GM19397 (cell line): Measurements from ENCODE around the gene RPS15.

ENCODE experiments used
- ATAC-seq: cut with Tn5 transposase; IDR thresholded peaks from one replicate; pipeline ENCODE4 v1.9.1; 2021; ENCODE audit warnings: mild to moderate bottlenecking, moderate library complexity; ENCODE audit not compliant: unreplicated experiment

The RPS15 gene

DNA sequence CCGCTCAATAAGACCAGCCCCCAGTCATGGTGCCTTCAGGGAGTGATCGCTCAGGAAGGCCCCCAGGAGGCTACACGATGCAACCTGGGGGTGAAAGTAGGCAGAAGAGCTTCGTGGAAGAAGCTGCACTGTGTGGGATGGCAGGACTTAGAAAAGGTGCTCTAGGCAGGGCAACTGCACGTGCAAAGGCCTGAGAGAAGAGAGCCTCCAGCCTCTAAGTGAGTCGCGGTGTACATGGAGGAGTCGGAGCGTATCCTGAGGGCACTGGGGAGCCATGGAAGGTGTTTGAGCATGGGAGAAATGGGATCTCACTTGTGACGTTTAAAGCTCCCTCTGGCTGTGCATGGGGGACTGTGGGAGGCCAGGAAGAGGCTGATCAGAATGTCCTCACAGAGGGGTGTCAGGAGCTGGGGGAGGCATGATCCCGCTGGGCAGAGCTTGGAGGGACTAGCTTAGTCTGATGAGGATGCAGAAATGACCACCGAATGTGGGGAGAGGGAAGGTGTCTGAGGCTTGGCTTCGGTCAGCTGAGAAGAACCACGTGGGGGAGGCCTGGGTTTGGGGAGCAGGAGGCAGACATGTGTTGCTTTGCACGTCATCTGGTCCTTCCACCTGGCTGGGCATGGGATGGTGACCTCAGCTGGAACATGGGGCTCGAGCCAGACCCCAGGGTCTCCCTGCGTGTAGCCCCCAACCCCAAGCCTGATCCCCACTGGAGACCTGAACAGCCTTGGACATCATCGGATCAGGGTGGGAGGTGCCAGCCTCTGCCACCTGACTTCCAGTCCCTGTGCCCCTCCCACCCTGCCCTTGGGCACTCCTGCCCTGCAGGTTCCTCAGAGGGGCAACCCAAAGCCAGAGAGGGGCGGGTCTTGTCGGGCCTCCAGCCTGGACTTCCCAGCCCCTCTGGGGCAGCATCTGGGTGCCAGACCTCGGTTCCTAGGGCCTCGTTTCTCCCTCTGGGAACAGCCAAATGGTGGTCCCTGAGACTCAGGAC is 12.8 kb downstream of the RPS15 start:
- ATAC-seq: no peak

GRCh38 chr19:1451916-1452801 is 14.0 kb downstream of the RPS15 start:
- no peak for ATAC-seq

DNA sequence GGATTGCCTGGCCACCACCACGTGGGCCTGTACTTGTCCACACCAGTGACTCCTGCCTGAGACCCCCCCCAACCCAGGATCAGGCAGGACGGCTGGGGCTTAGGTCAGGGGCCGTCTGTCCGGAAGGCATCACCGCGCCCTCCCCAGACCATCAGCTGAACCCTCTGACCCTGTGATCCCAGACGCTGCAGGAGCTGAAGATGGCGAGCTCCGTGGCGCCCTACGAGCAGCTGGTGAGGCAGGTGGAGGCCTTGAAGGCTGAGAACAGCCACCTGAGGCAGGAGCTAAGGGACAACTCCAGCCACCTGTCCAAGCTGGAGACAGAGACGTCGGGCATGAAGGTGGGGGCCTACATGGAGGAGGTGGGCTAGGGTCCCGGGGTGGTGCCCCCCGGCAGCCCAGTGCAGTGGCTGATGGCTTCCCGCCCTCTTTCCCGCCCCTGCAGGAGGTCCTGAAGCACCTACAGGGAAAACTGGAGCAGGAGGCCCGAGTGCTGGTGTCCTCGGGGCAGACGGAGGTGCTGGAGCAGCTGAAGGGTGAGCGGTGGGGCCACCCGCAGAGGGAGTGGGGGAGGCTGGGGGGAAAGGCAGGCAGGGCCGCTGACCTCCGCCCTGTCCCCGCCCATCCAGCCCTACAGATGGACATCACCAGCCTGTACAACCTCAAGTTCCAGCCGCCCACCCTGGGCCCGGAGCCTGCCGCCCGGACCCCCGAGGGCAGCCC is 14.8 kb downstream of the RPS15 start:
- ATAC-seq: no peak

- no peak for ATAC-seq
Measured at GRCh38 chr19:1453525-1454364, 15.5 kb downstream of the RPS15 start.

DNA sequence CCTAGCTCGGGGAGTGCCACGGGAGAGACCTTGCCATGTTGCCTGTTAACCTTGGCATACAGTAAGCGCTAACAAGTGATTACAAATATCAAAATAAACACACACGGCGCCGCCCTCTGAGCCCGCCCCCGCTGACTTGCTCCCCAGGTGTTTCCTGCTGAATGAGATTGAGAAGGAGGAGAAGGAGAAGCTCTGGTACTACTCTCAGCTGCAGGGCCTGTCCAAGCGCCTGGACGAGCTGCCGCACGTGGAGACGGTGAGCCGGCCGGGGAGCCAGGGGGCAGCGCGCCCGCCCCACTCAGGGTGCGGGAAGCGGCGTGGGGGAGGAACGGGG is 16.8 kb downstream of the RPS15 start:
- no peak for ATAC-seq

GRCh38 chr19:1455336-1456120 is 17.3 kb downstream of the RPS15 start:
- no peak for ATAC-seq

GRCh38 chr19:1456121-1456900 is 18.1 kb downstream of the RPS15 start:
- no peak for ATAC-seq

DNA sequence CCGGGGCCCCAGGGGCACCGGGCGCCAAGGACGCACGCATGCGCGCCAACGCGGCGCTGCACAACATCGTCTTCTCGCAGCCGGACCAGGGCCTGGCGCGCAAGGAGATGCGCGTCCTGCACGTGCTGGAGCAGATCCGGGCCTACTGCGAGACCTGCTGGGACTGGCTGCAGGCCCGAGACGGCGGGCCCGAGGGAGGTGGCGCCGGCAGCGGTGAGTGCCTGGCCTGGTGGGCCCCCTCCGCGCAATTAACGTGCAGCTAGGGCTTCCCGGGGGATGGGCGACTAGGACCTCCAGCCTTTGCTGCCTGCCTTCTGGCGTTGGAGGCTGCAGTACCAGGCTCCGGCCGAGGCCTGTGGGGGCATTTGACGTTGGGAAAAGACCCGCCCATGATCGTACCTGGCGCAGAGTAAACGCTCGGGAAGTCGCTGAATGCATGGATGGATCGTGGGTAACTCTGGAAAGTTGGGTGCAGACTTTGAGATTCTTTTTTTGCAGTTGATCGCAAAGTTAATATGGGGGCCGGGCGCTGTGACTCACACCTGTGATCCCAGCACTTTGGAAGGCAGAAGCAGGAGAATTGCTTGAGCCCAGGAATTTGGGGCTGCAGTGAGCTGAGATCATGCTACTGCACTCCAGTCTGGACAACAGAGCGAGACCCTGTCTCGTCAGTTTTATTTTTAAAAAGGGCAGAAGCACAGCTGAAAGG is 19.0 kb downstream of the RPS15 start:
- ATAC-seq: no peak

DNA sequence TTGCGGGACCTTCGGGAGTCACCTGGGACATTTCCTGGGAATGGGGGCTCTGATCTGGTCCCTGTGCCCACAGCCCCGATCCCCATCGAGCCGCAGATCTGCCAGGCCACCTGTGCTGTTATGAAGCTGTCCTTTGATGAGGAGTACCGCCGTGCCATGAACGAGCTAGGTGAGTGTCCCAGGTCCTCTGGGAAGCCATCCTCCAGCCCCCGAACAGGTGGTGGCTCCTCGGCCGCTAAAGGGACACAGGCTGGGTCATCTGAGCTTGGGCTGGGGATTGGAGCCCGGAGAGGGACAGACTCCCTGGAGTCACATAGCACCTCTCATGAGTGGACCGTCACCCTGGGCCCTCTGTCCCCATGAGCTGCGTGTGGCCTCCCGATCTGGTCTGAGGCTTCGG is 19.7 kb downstream of the RPS15 start:
- no peak for ATAC-seq

DNA sequence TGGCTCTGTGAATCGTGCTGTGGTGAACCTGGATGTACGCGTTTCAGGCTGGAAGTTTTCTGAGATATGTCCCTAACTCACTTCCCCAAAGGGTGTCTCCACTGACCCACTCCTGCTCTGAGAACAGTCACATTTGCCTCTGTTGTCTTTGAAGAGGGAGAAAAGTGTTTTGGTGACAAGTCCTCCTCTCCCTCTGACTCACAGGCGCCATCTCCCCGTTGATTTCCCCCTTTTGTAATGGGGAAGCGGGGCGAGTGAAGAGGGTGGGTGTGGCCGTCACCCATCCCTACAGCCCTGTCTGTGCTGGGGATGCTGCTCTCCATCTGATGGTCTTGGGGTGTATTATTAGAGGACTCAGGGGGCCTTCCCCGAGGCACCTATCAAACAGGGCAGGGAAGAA is 21.3 kb downstream of the RPS15 start:
- ATAC-seq: no peak

DNA sequence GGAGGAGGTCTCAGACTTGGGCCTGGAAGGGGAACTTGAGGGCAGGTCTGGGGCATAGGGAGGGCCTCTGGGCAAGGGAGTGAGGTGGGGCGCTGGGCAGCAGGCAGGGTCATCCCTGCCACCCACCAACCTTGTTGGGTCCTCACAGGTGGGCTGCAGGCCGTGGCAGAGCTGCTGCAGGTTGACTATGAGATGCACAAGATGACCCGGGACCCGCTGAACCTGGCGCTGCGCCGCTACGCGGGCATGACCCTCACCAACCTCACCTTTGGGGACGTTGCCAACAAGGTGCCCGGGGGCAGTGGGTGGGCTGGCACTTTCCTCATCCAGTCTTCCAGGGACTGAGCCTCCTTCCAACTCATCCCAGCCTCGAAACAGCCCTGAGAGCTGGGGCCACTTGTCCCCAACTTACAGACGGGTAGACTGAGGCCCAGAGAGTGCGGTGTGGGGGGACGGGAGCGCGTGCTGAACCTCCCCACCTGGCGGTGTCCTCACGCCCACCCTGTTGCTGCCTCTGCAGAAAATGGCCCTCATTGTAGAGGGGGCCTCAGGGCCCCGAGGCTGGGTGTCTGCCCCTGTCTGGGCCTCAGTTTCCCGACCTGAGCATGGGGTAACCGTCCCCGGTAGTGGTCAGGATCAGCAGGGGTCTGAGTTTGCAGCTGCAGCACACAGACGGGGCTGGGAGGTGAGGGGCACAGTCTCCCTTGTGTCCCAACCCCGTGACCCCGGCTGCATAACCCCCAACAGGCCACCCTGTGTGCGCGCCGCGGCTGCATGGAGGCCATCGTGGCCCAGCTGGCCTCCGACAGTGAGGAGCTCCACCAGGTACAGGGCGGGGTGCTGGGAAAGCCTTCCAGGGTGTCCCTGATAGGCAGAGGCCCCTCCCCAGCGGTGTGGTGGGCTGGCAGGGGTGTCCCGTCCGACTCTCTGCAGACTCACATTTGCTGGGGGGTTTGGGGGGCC is 22.1 kb downstream of the RPS15 start:
- ATAC-seq: no peak

DNA sequence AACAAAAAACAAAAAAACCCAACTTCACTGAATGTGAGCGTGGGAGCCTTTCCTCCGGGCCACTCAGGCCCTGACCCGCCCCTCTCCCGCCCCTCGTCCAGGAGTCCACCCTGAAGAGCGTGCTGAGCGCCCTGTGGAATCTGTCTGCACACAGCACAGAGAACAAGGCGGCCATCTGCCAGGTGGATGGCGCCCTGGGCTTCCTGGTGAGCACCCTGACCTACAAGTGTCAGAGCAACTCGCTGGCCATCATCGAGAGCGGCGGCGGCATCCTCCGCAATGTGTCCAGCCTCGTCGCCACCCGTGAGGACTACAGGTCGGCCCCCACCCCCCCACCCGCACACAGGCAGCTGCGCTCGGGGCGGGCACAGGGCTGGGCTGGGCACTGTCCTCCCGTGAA is 23.7 kb downstream of the RPS15 start:
- no peak for ATAC-seq

DNA sequence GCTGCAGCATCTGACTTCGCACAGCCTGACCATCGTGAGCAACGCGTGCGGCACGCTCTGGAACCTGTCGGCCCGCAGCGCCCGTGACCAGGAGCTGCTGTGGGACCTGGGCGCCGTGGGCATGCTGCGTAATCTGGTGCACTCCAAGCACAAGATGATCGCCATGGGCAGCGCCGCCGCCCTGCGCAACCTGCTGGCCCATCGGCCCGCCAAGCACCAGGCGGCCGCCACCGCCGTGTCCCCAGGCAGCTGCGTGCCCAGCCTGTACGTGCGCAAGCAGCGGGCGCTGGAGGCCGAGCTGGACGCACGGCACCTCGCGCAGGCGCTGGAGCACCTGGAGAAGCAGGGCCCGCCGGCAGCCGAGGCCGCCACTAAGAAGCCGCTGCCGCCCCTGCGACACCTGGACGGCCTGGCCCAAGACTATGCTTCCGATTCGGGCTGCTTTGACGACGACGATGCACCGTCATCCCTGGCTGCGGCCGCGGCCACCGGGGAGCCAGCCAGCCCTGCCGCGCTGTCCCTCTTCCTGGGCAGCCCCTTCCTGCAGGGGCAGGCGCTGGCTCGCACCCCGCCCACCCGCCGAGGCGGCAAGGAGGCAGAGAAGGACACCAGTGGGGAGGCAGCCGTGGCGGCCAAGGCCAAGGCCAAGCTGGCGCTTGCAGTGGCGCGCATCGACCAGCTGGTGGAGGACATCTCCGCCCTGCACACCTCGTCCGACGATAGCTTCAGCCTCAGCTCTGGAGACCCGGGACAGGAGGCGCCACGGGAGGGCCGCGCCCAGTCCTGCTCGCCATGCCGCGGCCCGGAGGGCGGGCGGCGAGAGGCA is 27.2 kb downstream of the RPS15 start:
- no peak for ATAC-seq

DNA sequence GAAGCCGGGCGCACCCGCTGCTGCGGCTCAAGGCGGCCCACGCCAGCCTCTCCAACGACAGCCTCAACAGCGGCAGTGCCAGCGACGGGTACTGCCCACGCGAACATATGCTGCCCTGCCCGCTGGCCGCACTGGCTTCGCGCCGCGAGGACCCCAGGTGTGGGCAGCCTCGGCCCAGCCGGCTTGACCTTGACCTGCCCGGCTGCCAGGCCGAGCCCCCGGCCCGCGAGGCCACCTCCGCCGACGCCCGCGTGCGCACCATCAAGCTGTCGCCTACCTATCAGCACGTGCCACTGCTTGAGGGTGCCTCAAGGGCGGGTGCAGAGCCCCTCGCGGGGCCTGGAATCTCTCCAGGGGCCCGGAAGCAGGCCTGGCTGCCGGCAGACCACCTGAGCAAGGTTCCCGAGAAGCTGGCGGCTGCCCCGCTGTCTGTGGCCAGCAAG is 27.8 kb downstream of the RPS15 start:
- no peak for ATAC-seq

DNA sequence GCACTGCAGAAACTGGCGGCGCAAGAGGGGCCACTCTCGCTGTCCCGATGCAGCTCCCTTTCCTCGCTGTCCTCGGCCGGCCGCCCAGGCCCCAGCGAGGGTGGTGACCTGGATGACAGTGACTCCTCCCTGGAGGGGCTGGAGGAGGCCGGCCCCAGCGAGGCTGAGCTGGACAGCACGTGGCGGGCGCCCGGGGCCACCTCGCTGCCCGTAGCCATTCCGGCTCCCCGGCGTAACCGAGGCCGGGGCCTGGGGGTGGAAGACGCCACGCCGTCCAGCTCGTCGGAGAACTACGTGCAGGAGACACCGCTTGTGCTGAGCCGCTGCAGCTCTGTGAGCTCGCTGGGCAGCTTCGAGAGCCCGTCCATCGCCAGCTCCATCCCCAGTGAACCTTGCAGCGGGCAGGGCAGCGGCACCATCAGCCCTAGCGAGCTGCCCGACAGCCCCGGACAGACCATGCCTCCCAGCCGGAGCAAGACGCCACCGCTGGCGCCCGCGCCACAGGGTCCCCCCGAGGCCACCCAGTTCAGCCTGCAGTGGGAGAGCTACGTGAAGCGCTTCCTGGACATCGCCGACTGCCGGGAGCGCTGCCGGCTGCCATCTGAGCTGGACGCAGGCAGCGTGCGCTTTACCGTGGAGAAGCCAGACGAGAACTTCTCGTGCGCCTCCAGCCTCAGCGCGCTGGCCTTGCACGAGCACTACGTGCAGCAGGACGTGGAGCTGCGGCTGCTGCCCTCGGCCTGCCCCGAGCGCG is 28.4 kb downstream of the RPS15 start:
- no peak for ATAC-seq

GRCh38 chr19:1467215-1467489 is 29.0 kb downstream of the RPS15 start:
- no peak for ATAC-seq
